Endometrium (tissue), 2 donors: Measurements from ENCODE around the gene ATF7.
"Not testable (repeated sequence)": the region's sequence is repeated elsewhere in the genome, so short reads cannot be mapped to it uniquely, and the experiment has no call there.

ENCODE experiments used
- FAIRE-seq: peaks from 2 replicates; lab custom pipeline; 2012; peaks lifted over from hg19 to GRCh38; lab: Jason Lieb, UNC
- donor health status: control.
- donor health status: control.

Gene ATF7

GRCh38 chr12:53626702-53627169 lies 554 bp upstream of the ATF7 start:
- no peak for FAIRE-seq

- FAIRE-seq: no peak
Observed at GRCh38 chr12:53625373-53625945, 723 bp downstream of the ATF7 start.

GRCh38 chr12:53624956-53625355 lies 1.2 kb downstream of the ATF7 start:
- no peak for FAIRE-seq

GRCh38 chr12:53624458-53624857 lies 1.7 kb downstream of the ATF7 start:
- no peak for FAIRE-seq

- FAIRE-seq: no peak
Observed at GRCh38 chr12:53623548-53624385, 2.4 kb downstream of the ATF7 start.

GRCh38 chr12:53622724-53623123 lies 3.5 kb downstream of the ATF7 start:
- FAIRE-seq: no peak

- no peak for FAIRE-seq
Observed at GRCh38 chr12:53618275-53618674, 7.9 kb downstream of the ATF7 start.

- FAIRE-seq: peak; percentile 82
Observed at GRCh38 chr12:53617700-53618099, 8.5 kb downstream of the ATF7 start.

- FAIRE-seq: no peak
Observed at GRCh38 chr12:53616950-53617349, 9.2 kb downstream of the ATF7 start.

- no peak for FAIRE-seq
Observed at GRCh38 chr12:53613821-53614220, 12.4 kb downstream of the ATF7 start.

GRCh38 chr12:53612978-53613377 lies 13.2 kb downstream of the ATF7 start:
- no peak for FAIRE-seq

- FAIRE-seq: no peak
Observed at GRCh38 chr12:53611304-53611703, 14.9 kb downstream of the ATF7 start.

GRCh38 chr12:53606688-53607087 lies 19.5 kb downstream of the ATF7 start:
- FAIRE-seq: not testable (repeated sequence)

GRCh38 chr12:53604581-53604980 lies 21.6 kb downstream of the ATF7 start:
- FAIRE-seq: no peak

GRCh38 chr12:53603804-53604203 lies 22.4 kb downstream of the ATF7 start:
- no peak for FAIRE-seq

- no peak for FAIRE-seq
Observed at GRCh38 chr12:53603196-53603595, 23.0 kb downstream of the ATF7 start.

GRCh38 chr12:53602176-53602864 lies 23.9 kb downstream of the ATF7 start:
- no peak for FAIRE-seq

- no peak for FAIRE-seq
Observed at GRCh38 chr12:53601296-53601847, 24.8 kb downstream of the ATF7 start.

- FAIRE-seq: no peak
Observed at GRCh38 chr12:53600490-53601295, 25.5 kb downstream of the ATF7 start.

- FAIRE-seq: no peak
Observed at GRCh38 chr12:53599579-53599978, 26.6 kb downstream of the ATF7 start.

- not testable (repeated sequence) for FAIRE-seq
Observed at GRCh38 chr12:53598971-53599370, 27.2 kb downstream of the ATF7 start.

- no peak for FAIRE-seq
Observed at GRCh38 chr12:53596920-53597363, 29.2 kb downstream of the ATF7 start.
